ENCODE measurements around the gene NBAS.

DNA sequence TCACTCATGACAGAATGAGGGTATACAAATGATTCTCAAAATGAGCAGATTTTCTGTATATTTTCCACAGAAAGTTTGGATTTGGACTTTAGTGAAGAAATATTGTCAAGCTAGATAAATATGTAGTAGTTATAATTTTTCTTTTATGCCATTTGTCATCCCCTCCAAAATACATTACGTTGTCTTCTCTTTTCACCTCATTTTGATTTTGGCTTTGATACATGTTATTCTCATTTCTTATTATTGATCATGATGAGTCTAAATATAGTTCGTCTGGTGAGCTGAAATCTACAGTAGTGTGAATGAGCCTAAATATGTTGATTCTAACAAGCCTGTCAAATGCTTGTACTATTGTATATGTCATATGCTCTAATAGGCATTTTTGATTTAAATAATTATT lies 42.8 kb upstream of the NBAS start:
- TF ChIP-seq, protein P1, sequence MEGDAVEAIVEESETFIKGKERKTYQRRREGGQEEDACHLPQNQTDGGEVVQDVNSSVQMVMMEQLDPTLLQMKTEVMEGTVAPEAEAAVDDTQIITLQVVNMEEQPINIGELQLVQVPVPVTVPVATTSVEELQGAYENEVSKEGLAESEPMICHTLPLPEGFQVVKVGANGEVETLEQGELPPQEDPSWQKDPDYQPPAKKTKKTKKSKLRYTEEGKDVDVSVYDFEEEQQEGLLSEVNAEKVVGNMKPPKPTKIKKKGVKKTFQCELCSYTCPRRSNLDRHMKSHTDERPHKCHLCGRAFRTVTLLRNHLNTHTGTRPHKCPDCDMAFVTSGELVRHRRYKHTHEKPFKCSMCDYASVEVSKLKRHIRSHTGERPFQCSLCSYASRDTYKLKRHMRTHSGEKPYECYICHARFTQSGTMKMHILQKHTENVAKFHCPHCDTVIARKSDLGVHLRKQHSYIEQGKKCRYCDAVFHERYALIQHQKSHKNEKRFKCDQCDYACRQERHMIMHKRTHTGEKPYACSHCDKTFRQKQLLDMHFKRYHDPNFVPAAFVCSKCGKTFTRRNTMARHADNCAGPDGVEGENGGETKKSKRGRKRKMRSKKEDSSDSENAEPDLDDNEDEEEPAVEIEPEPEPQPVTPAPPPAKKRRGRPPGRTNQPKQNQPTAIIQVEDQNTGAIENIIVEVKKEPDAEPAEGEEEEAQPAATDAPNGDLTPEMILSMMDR (conservative IDR thresholded peaks at IDR 0.05; ENCODE audit: low read depth, low read length) = no peak
- TF ChIP-seq, protein P2, sequence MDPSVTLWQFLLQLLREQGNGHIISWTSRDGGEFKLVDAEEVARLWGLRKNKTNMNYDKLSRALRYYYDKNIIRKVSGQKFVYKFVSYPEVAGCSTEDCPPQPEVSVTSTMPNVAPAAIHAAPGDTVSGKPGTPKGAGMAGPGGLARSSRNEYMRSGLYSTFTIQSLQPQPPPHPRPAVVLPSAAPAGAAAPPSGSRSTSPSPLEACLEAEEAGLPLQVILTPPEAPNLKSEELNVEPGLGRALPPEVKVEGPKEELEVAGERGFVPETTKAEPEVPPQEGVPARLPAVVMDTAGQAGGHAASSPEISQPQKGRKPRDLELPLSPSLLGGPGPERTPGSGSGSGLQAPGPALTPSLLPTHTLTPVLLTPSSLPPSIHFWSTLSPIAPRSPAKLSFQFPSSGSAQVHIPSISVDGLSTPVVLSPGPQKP (IDR thresholded peaks at IDR 0.05; ENCODE audit: borderline replicate concordance, low read depth, low read length) = no peak
- TF ChIP-seq POLR2A (IDR thresholded peaks at IDR 0.05; ENCODE audit: low read depth, low read length) = no peak
- no peak for TF ChIP-seq SMC3 (IDR thresholded peaks at IDR 0.05; ENCODE audit: low read depth, low read length)
- TF ChIP-seq BHLHE40 (IDR thresholded peaks at IDR 0.05; ENCODE audit: low read depth, low read length) = no peak
- TF ChIP-seq CEBPB (IDR thresholded peaks at IDR 0.05; ENCODE audit: low read depth, low read length) = no peak
- TF ChIP-seq MAFK (IDR thresholded peaks at IDR 0.05; ENCODE audit: low read depth, low read length) = no peak
- TF ChIP-seq RCOR1 (IDR thresholded peaks at IDR 0.05; ENCODE audit: insufficient replicate concordance, low read length) = no peak
- TF ChIP-seq RAD21 (IDR thresholded peaks at IDR 0.05; ENCODE audit: low read length) = no peak
- TF ChIP-seq MXI1 (IDR thresholded peaks at IDR 0.05; ENCODE audit: borderline replicate concordance, low read depth, low read length) = no peak
- TF ChIP-seq RFX5 (IDR thresholded peaks at IDR 0.05; ENCODE audit: low read depth, low read length) = no peak
- TF ChIP-seq NFE2L2 (IDR thresholded peaks at IDR 0.05; ENCODE audit: low read depth, low read length) = no peak
- TF ChIP-seq MAZ (IDR thresholded peaks at IDR 0.05; ENCODE audit: borderline replicate concordance, low read depth, low read length) = no peak

Data from IMR-90 (cell line).